Measurements from ENCODE around the gene NAPSA. TPM values are rescaled to one million over a fixed set of nuclear protein-coding genes. Genes with fewer than 3 reads are reported as not detected.
A peak's percentile ranks its signal among the peaks of the same experiment; 100 is the strongest.

Gene NAPSA
- total and polyA plus RNA-seq, 2 of the 8 experiments (the other 6 are each of a cell fraction or from before 2014, with no cell fraction given) = 0.71 to 0.73 TPM

DNA sequence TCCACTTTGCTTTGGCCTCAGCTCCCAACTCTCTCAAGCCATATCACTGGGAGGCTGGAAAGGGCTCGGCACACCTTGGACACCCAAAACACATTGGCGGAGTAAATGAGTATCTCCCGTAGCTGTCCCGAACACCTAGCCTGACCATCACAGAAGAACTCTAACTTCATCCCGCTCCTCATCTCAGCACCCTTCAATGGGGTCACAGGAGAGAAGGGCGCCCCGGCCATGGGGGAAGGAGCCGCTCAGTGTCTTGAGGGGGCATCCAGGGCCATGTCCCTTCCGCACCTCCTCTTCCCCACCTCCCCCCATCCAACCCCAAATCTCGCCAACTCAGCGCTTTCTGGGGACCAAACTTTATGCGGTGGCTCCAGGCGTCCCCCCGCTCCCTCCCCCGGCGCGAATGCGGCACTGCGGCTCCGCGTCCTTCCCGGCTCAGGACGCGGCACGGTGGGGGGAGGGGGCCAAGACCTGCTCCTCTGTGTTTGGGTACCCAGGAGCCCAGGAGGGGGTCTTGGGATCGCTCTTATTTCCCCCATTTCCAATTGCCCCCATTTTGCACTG is 39.3 kb downstream of the NAPSA start:
- POLR2A ChIA-PET (ENCODE audit: partially characterized antibody) = interaction anchor here (0.6 to 3.9 kb wide), 8 partner anchors 9 to 779 kb away, joined by 3 to 46 read pairs (median 4); no protein-coding TSS in a partner anchor
- peak overlapping the region; percentile 89 to 91 for H3K4me2 ChIP-seq (ENCODE audit: insufficient read depth in 1 of 2, low read depth in 2 of 2, low read length in 2 of 2)
- TF ChIP-seq NRF1 (IDR thresholded peaks at IDR 0.05; ENCODE audit: low read depth, low read length) (no peak), JUN (IDR thresholded peaks at IDR 0.05; ENCODE audit: low read depth, low read length) (no peak), RBBP5 (IDR thresholded peaks at IDR 0.05; ENCODE audit: borderline replicate concordance, low read depth, low read length) (no peak), POLR2A (IDR thresholded peaks at IDR 0.05; ENCODE audit: control extremely low read depth in 1 of 2, low read depth in 2 of 2, low read length in 2 of 2) (0 out of 3 replicates have a peak, but pooled peaks of 1 of the 2 experiments have one; percentile 40), SP4 (IDR thresholded peaks at IDR 0.05; ENCODE audit: low read length) (0 out of 2 replicates have a peak, but pooled peaks have one; percentile 6), TCF12 (IDR thresholded peaks at IDR 0.05; ENCODE audit: low read depth, low read length) (no peak), MAFK (IDR thresholded peaks at IDR 0.05; ENCODE audit: low read depth, low read length) (peak; percentile 73; the same call in 1 of the 2 replicates), SAP30 (IDR thresholded peaks at IDR 0.05; ENCODE audit: insufficient read depth, insufficient replicate concordance, low read length) (peak; percentile 26), E2F6 (IDR thresholded peaks at IDR 0.05) (no peak; the same call in 1 of the 2 replicates), JUND (IDR thresholded peaks at IDR 0.05; ENCODE audit: low read length) (no peak), HDAC2 (IDR thresholded peaks at IDR 0.05; ENCODE audit: borderline replicate concordance in 1 of 2, low read depth in 2 of 2, low read length in 2 of 2) (0 out of 4 replicates have a peak, but pooled peaks of 1 of the 2 experiments have one; percentile 13)

More for the DNA sequence above, 39.3 kb downstream of the NAPSA start:
- H3K4me3 ChIP-seq (ENCODE audit: extremely low read depth in 1 of 4, insufficient read depth in 2 of 4, low read depth in 3 of 4, low read length in 4 of 4) = peak overlapping the region; percentile 36 to 68 (median 52)
- H3K36me3 ChIP-seq (ENCODE audit: control insufficient read depth in 2 of 4, insufficient read depth in 4 of 4, low read length in 3 of 4) = peaks cover 3 to 7% (median 5%) of the 10 kb centered on the region in 4 experiments; a peak in 4 of 8 replicates
- peaks cover 6% of the 10 kb centered on the region; the same call in 1 of the 2 replicates for H3K79me1 ChIP-seq (ENCODE audit: low read depth, low read length)
- no peak for FAIRE-seq
- peak overlapping the region in 1 of 4 experiments; percentile 8; a peak in 1 of 7 replicates for H3K9ac ChIP-seq (replicated peaks in 1 of 4; ENCODE audit: extremely low read depth in 1 of 4, low read depth in 3 of 4, low read length in 3 of 4)
- H4K91ac ChIP-seq (replicated peaks; ENCODE audit: insufficient read length, low read length) = no peak overlapping the region
- 3% methylated on average over 12 of the region's 26 CpGs; no CpG with 5 or more reads in 1 of the 2 experiments for WGBS, 2 experiments (ENCODE audit: extremely low coverage in 1 of 2, insufficient coverage in 1 of 2, insufficient read length in 1 of 2, insufficient replicate concordance in 2 of 2, low coverage in 1 of 2, low lambda C conversion rate in 2 of 2, missing lambda C conversion rate in 1 of 2)
- peak in 1 of 2 experiments; percentile 68 for DNase-seq (ENCODE audit: low read depth in 1 of 2, low spot score in 2 of 2)
- H2BK5ac ChIP-seq (ENCODE audit: low read depth, low read length) = peak overlapping the region; percentile 18; the same call in 1 of the 2 replicates
- peaks cover 0 to 4% of the 10 kb centered on the region in 2 experiments; a peak in 1 of 4 replicates for H3K79me2 ChIP-seq (ENCODE audit: control insufficient read depth in 1 of 2, insufficient read depth in 2 of 2, low read length in 2 of 2)
- H3K4me1 ChIP-seq (replicated peaks in 1 of 4; ENCODE audit: control insufficient read depth in 3 of 4, insufficient read depth in 4 of 4, low read length in 3 of 4) = peaks cover 0 to 18% (median 7%) of the 10 kb centered on the region in 4 experiments; a peak in 6 of 7 replicates
- no peak overlapping the region; the same call in 1 of the 2 replicates for H3K18ac ChIP-seq (ENCODE audit: extremely low read depth, low read length)
- H2AK5ac ChIP-seq (ENCODE audit: low read depth, low read length) = no peak overlapping the region
- H3K27me3 ChIP-seq (replicated peaks in 1 of 4; ENCODE audit: control insufficient read depth in 3 of 4, extremely low read depth in 1 of 4, insufficient read depth in 3 of 4, low read length in 3 of 4) = peaks cover 5 to 15% (median 12%) of the 10 kb centered on the region in 4 experiments; a peak in 6 of 7 replicates
- H3K56ac ChIP-seq (replicated peaks; ENCODE audit: insufficient read length, low read depth, low read length) = no peak overlapping the region
- H3K23ac ChIP-seq (ENCODE audit: insufficient read length) = no peak overlapping the region
- peak overlapping the region; percentile 22 for H4K5ac ChIP-seq (ENCODE audit: insufficient read length, low read depth, low read length)
- H2AFZ ChIP-seq (ENCODE audit: low read length) = no peak overlapping the region
- no peak overlapping the region for H3K4ac ChIP-seq (replicated peaks; ENCODE audit: insufficient read length, low read depth, low read length)
- no peak overlapping the region; the same call in 1 of the 2 replicates for H2BK15ac ChIP-seq (ENCODE audit: low read length)
- no peak overlapping the region for H3K14ac ChIP-seq (ENCODE audit: insufficient read length)
- peaks cover 22 to 24% of the 10 kb centered on the region in 2 experiments for H4K20me1 ChIP-seq (replicated peaks in 1 of 2; ENCODE audit: control insufficient read depth in 1 of 2, insufficient read depth in 2 of 2, low read length in 2 of 2)
- 0 out of 2 replicates have a peak overlapping the region, but pooled peaks have one; percentile 0 for H2BK12ac ChIP-seq (ENCODE audit: low read depth, low read length)
- no peak overlapping the region for H3K27ac ChIP-seq (ENCODE audit: low read depth, low read length)
- H2BK120ac ChIP-seq (replicated peaks; ENCODE audit: low read depth, low read length) = no peak overlapping the region
- peaks cover 24% of the 10 kb centered on the region; the same call in 1 of the 2 replicates for H3K23me2 ChIP-seq (ENCODE audit: low read depth, low read length)
- H4K8ac ChIP-seq (ENCODE audit: extremely low read depth, insufficient read depth, low read length) = peak overlapping the region; percentile 4; the same call in 1 of the 2 replicates
- H2BK20ac ChIP-seq (ENCODE audit: low read length) = no peak overlapping the region
- no peaks in the 10 kb centered on the region for H3K9me3 ChIP-seq (ENCODE audit: insufficient read depth in 2 of 2, low read depth in 1 of 2, low read length in 1 of 2)
- CTCF ChIA-PET (ENCODE audit: partially characterized antibody) = interaction anchor here (0.7 to 2.1 kb wide), 4 partner anchors 10 to 230 kb away, joined by 3 to 7 read pairs (median 4); no protein-coding TSS in a partner anchor

All from H1 (cell line).